ENCODE data around the gene ANKRD10.

The ANKRD10 gene

GRCh38 chr13:110868720-110869119, 46.1 kb downstream of the ANKRD10 start:
- TF ChIP-seq SUZ12 (IDR thresholded peaks at IDR 0.05; ENCODE audit: extremely low read depth, insufficient read depth, insufficient read length): no peak
- TF ChIP-seq YY1 (IDR thresholded peaks at IDR 0.05; ENCODE audit: insufficient read depth, insufficient read length): no peak
- no peak for TF ChIP-seq ZNF274 (IDR thresholded peaks at IDR 0.05; ENCODE audit: low read depth, low read length)
- Histone ChIP-seq H3K36me3 (ENCODE audit: insufficient read depth, insufficient read length, low read length) (no peaks in the 10 kb centered on the region), H3K9ac (ENCODE audit: insufficient read length, low read depth) (no peak overlapping the region), H3K4me3 (ENCODE audit: insufficient read length, low read depth) (no peak overlapping the region), H3K9me3 (ENCODE audit: insufficient read depth, low read length) (peaks cover 29% of the 10 kb centered on the region; the same call in 1 of the 2 replicates), H3K27me3 (ENCODE audit: insufficient read depth, insufficient read length) (no peaks in the 10 kb centered on the region), H3K4me1 (ENCODE audit: insufficient read depth, insufficient read length) (peaks cover 5% of the 10 kb centered on the region)
- DNase-seq (ENCODE audit: low read depth, low spot score): no peak

- Histone ChIP-seq H3K4me1 (ENCODE audit: insufficient read depth, insufficient read length) (peaks cover 3% of the 10 kb centered on the region), H3K4me3 (ENCODE audit: insufficient read length, low read depth) (no peak overlapping the region), H3K9me3 (ENCODE audit: insufficient read depth, low read length) (peaks cover 25% of the 10 kb centered on the region; the same call in 1 of the 2 replicates), H3K9ac (ENCODE audit: insufficient read length, low read depth) (no peak overlapping the region), H3K27me3 (ENCODE audit: insufficient read depth, insufficient read length) (no peaks in the 10 kb centered on the region), H3K36me3 (ENCODE audit: insufficient read depth, insufficient read length, low read length) (no peaks in the 10 kb centered on the region)
- DNase-seq (ENCODE audit: low read depth, low spot score): no peak
- TF ChIP-seq YY1 (IDR thresholded peaks at IDR 0.05; ENCODE audit: insufficient read depth, insufficient read length) (no peak), SUZ12 (IDR thresholded peaks at IDR 0.05; ENCODE audit: extremely low read depth, insufficient read depth, insufficient read length) (no peak), ZNF274 (IDR thresholded peaks at IDR 0.05; ENCODE audit: low read depth, low read length) (no peak)
These were observed 47.5 kb downstream of the ANKRD10 start for GRCh38 chr13:110867380-110867779.

GRCh38 chr13:110866491-110867170, 48.2 kb downstream of the ANKRD10 start:
- TF ChIP-seq YY1 (IDR thresholded peaks at IDR 0.05; ENCODE audit: insufficient read depth, insufficient read length) (no peak), SUZ12 (IDR thresholded peaks at IDR 0.05; ENCODE audit: extremely low read depth, insufficient read depth, insufficient read length) (no peak), ZNF274 (IDR thresholded peaks at IDR 0.05; ENCODE audit: low read depth, low read length) (no peak)
- Histone ChIP-seq H3K9ac (ENCODE audit: insufficient read length, low read depth) (no peak overlapping the region), H3K36me3 (ENCODE audit: insufficient read depth, insufficient read length, low read length) (no peaks in the 10 kb centered on the region), H3K4me3 (ENCODE audit: insufficient read length, low read depth) (no peak overlapping the region), H3K9me3 (ENCODE audit: insufficient read depth, low read length) (peaks cover 18% of the 10 kb centered on the region; the same call in 1 of the 2 replicates), H3K4me1 (ENCODE audit: insufficient read depth, insufficient read length) (peaks cover 3% of the 10 kb centered on the region), H3K27me3 (ENCODE audit: insufficient read depth, insufficient read length) (no peaks in the 10 kb centered on the region)
- DNase-seq (ENCODE audit: low read depth, low spot score): no peak

GRCh38 chr13:110863685-110864084, 51.2 kb downstream of the ANKRD10 start:
- no peaks in the 10 kb centered on the region for H3K27me3 ChIP-seq (ENCODE audit: insufficient read depth, insufficient read length)
- H3K36me3 ChIP-seq (ENCODE audit: insufficient read depth, insufficient read length, low read length): no peaks in the 10 kb centered on the region
- H3K9me3 ChIP-seq (ENCODE audit: insufficient read depth, low read length): peaks cover 18% of the 10 kb centered on the region; the same call in 1 of the 2 replicates
- no peak overlapping the region for H3K9ac ChIP-seq (ENCODE audit: insufficient read length, low read depth)
- no peak for DNase-seq (ENCODE audit: low read depth, low spot score)
- no peak overlapping the region for H3K4me3 ChIP-seq (ENCODE audit: insufficient read length, low read depth)
- peaks cover 3% of the 10 kb centered on the region for H3K4me1 ChIP-seq (ENCODE audit: insufficient read depth, insufficient read length)
- TF ChIP-seq SUZ12 (IDR thresholded peaks at IDR 0.05; ENCODE audit: extremely low read depth, insufficient read depth, insufficient read length) (no peak), ZNF274 (IDR thresholded peaks at IDR 0.05; ENCODE audit: low read depth, low read length) (no peak), YY1 (IDR thresholded peaks at IDR 0.05; ENCODE audit: insufficient read depth, insufficient read length) (no peak)

- Histone ChIP-seq H3K36me3 (ENCODE audit: insufficient read depth, insufficient read length, low read length) (no peaks in the 10 kb centered on the region), H3K4me3 (ENCODE audit: insufficient read length, low read depth) (no peak overlapping the region), H3K9ac (ENCODE audit: insufficient read length, low read depth) (no peak overlapping the region), H3K9me3 (ENCODE audit: insufficient read depth, low read length) (0 out of 2 replicates have a peak, but pooled peaks cover 7% of the 10 kb centered on the region), H3K27me3 (ENCODE audit: insufficient read depth, insufficient read length) (no peaks in the 10 kb centered on the region), H3K4me1 (ENCODE audit: insufficient read depth, insufficient read length) (peaks cover 3% of the 10 kb centered on the region)
- TF ChIP-seq SUZ12 (IDR thresholded peaks at IDR 0.05; ENCODE audit: extremely low read depth, insufficient read depth, insufficient read length): no peak
- no peak for TF ChIP-seq ZNF274 (IDR thresholded peaks at IDR 0.05; ENCODE audit: low read depth, low read length)
- no peak for TF ChIP-seq YY1 (IDR thresholded peaks at IDR 0.05; ENCODE audit: insufficient read depth, insufficient read length)
- no peak for DNase-seq (ENCODE audit: low read depth, low spot score)
These were observed 53.9 kb downstream of the ANKRD10 start for GRCh38 chr13:110860983-110861382.

GRCh38 chr13:110856942-110857835, 57.7 kb downstream of the ANKRD10 start:
- no peak overlapping the region for H3K9ac ChIP-seq (ENCODE audit: insufficient read length, low read depth)
- no peak for DNase-seq (ENCODE audit: low read depth, low spot score)
- H3K4me1 ChIP-seq (ENCODE audit: insufficient read depth, insufficient read length): peaks cover 3% of the 10 kb centered on the region
- H3K36me3 ChIP-seq (ENCODE audit: insufficient read depth, insufficient read length, low read length): no peaks in the 10 kb centered on the region
- H3K9me3 ChIP-seq (ENCODE audit: insufficient read depth, low read length): 0 out of 2 replicates have a peak, but pooled peaks cover 7% of the 10 kb centered on the region
- no peak overlapping the region for H3K4me3 ChIP-seq (ENCODE audit: insufficient read length, low read depth)
- TF ChIP-seq YY1 (IDR thresholded peaks at IDR 0.05; ENCODE audit: insufficient read depth, insufficient read length) (no peak), SUZ12 (IDR thresholded peaks at IDR 0.05; ENCODE audit: extremely low read depth, insufficient read depth, insufficient read length) (no peak), ZNF274 (IDR thresholded peaks at IDR 0.05; ENCODE audit: low read depth, low read length) (no peak)
- no peaks in the 10 kb centered on the region for H3K27me3 ChIP-seq (ENCODE audit: insufficient read depth, insufficient read length)

GRCh38 chr13:110855363-110855762, 59.5 kb downstream of the ANKRD10 start:
- TF ChIP-seq ZNF274 (IDR thresholded peaks at IDR 0.05; ENCODE audit: low read depth, low read length) (no peak), SUZ12 (IDR thresholded peaks at IDR 0.05; ENCODE audit: extremely low read depth, insufficient read depth, insufficient read length) (no peak), YY1 (IDR thresholded peaks at IDR 0.05; ENCODE audit: insufficient read depth, insufficient read length) (no peak)
- Histone ChIP-seq H3K9me3 (ENCODE audit: insufficient read depth, low read length) (0 out of 2 replicates have a peak, but pooled peaks cover 7% of the 10 kb centered on the region), H3K4me3 (ENCODE audit: insufficient read length, low read depth) (no peak overlapping the region), H3K36me3 (ENCODE audit: insufficient read depth, insufficient read length, low read length) (no peaks in the 10 kb centered on the region), H3K27me3 (ENCODE audit: insufficient read depth, insufficient read length) (no peaks in the 10 kb centered on the region), H3K9ac (ENCODE audit: insufficient read length, low read depth) (no peak overlapping the region), H3K4me1 (ENCODE audit: insufficient read depth, insufficient read length) (peaks cover 7% of the 10 kb centered on the region)
- DNase-seq (ENCODE audit: low read depth, low spot score): no peak

Data from NT2/D1 (cell line).